ENCODE measurements around the gene SYT6.
A peak's percentile ranks its signal among the peaks of the same experiment; 100 is the strongest.

Gene SYT6

GRCh38 chr1:114090738-114091505 lies 62.7 kb downstream of the SYT6 start:
- H3K4me1 ChIP-seq (ENCODE audit: insufficient read depth, low read length) = peaks cover 38% of the 10 kb centered on the region
- WGBS = 93% methylated on average over 11 of the region's 11 CpGs
- H3K36me3 ChIP-seq (ENCODE audit: insufficient read depth, low read length) = peaks cover 59% of the 10 kb centered on the region
- H3K27ac ChIP-seq (ENCODE audit: low read depth, low read length) = no peak overlapping the region
- H3K4me3 ChIP-seq (ENCODE audit: low read length) = no peak overlapping the region
- no peaks in the 10 kb centered on the region for H3K27me3 ChIP-seq (ENCODE audit: insufficient read depth, low read length)
- no peak overlapping the region for H3K9ac ChIP-seq (ENCODE audit: low read depth, low read length)
- no peaks in the 10 kb centered on the region for H3K9me3 ChIP-seq (ENCODE audit: insufficient read depth, low read depth, low read length)

GRCh38 chr1:114089502-114090138 lies 64.0 kb downstream of the SYT6 start:
- Histone ChIP-seq H3K27me3 (ENCODE audit: insufficient read depth, low read length) (no peaks in the 10 kb centered on the region), H3K4me1 (ENCODE audit: insufficient read depth, low read length) (peaks cover 31% of the 10 kb centered on the region), H3K36me3 (ENCODE audit: insufficient read depth, low read length) (peaks cover 50% of the 10 kb centered on the region), H3K9ac (ENCODE audit: low read depth, low read length) (no peak overlapping the region), H3K4me3 (ENCODE audit: low read length) (no peak overlapping the region), H3K9me3 (ENCODE audit: insufficient read depth, low read depth, low read length) (no peaks in the 10 kb centered on the region), H3K27ac (ENCODE audit: low read depth, low read length) (no peak overlapping the region; the same call in 1 of the 2 replicates)
- 91% methylated on average over 4 of the region's 4 CpGs for WGBS

- peak overlapping the region; percentile 69; the same call in 1 of the 2 replicates for H3K27ac ChIP-seq (ENCODE audit: low read depth, low read length)
- WGBS = 59% methylated on average over 12 of the region's 13 CpGs
- peaks cover 41% of the 10 kb centered on the region for H3K36me3 ChIP-seq (ENCODE audit: insufficient read depth, low read length)
- no peaks in the 10 kb centered on the region for H3K9me3 ChIP-seq (ENCODE audit: insufficient read depth, low read depth, low read length)
- H3K4me3 ChIP-seq (ENCODE audit: low read length) = no peak overlapping the region
- peaks cover 24% of the 10 kb centered on the region for H3K4me1 ChIP-seq (ENCODE audit: insufficient read depth, low read length)
- H3K9ac ChIP-seq (ENCODE audit: low read depth, low read length) = no peak overlapping the region
- no peaks in the 10 kb centered on the region for H3K27me3 ChIP-seq (ENCODE audit: insufficient read depth, low read length)
Observed at GRCh38 chr1:114088392-114089299, 65.0 kb downstream of the SYT6 start.

- Histone ChIP-seq H3K4me3 (ENCODE audit: low read length) (no peak overlapping the region), H3K9me3 (ENCODE audit: insufficient read depth, low read depth, low read length) (no peaks in the 10 kb centered on the region), H3K36me3 (ENCODE audit: insufficient read depth, low read length) (peaks cover 29% of the 10 kb centered on the region), H3K27me3 (ENCODE audit: insufficient read depth, low read length) (no peaks in the 10 kb centered on the region), H3K27ac (ENCODE audit: low read depth, low read length) (no peak overlapping the region), H3K4me1 (ENCODE audit: insufficient read depth, low read length) (peaks cover 32% of the 10 kb centered on the region), H3K9ac (ENCODE audit: low read depth, low read length) (no peak overlapping the region)
- WGBS = 97% methylated on average over 2 of the region's 2 CpGs
Observed at GRCh38 chr1:114087495-114087894, 66.2 kb downstream of the SYT6 start.

- H3K4me1 ChIP-seq (ENCODE audit: insufficient read depth, low read length) = peaks cover 31% of the 10 kb centered on the region
- H3K27me3 ChIP-seq (ENCODE audit: insufficient read depth, low read length) = no peaks in the 10 kb centered on the region
- H3K9ac ChIP-seq (ENCODE audit: low read depth, low read length) = no peak overlapping the region
- WGBS = 95% methylated on average over 8 of the region's 8 CpGs
- H3K9me3 ChIP-seq (ENCODE audit: insufficient read depth, low read depth, low read length) = no peaks in the 10 kb centered on the region
- H3K27ac ChIP-seq (ENCODE audit: low read depth, low read length) = no peak overlapping the region
- peaks cover 22% of the 10 kb centered on the region for H3K36me3 ChIP-seq (ENCODE audit: insufficient read depth, low read length)
- no peak overlapping the region for H3K4me3 ChIP-seq (ENCODE audit: low read length)
Observed at GRCh38 chr1:114086601-114087368, 66.9 kb downstream of the SYT6 start.

GRCh38 chr1:114082867-114083585 lies 70.6 kb downstream of the SYT6 start:
- Histone ChIP-seq H3K27ac (ENCODE audit: low read depth, low read length) (no peak overlapping the region), H3K4me1 (ENCODE audit: insufficient read depth, low read length) (peaks cover 36% of the 10 kb centered on the region), H3K4me3 (ENCODE audit: low read length) (no peak overlapping the region), H3K9ac (ENCODE audit: low read depth, low read length) (no peak overlapping the region), H3K36me3 (ENCODE audit: insufficient read depth, low read length) (no peaks in the 10 kb centered on the region), H3K27me3 (ENCODE audit: insufficient read depth, low read length) (no peaks in the 10 kb centered on the region), H3K9me3 (ENCODE audit: insufficient read depth, low read depth, low read length) (no peaks in the 10 kb centered on the region)
- 92% methylated on average over 2 of the region's 2 CpGs for WGBS

- Histone ChIP-seq H3K27ac (ENCODE audit: low read depth, low read length) (no peak overlapping the region), H3K9ac (ENCODE audit: low read depth, low read length) (no peak overlapping the region), H3K4me3 (ENCODE audit: low read length) (no peak overlapping the region), H3K9me3 (ENCODE audit: insufficient read depth, low read depth, low read length) (no peaks in the 10 kb centered on the region), H3K27me3 (ENCODE audit: insufficient read depth, low read length) (no peaks in the 10 kb centered on the region), H3K36me3 (ENCODE audit: insufficient read depth, low read length) (no peaks in the 10 kb centered on the region), H3K4me1 (ENCODE audit: insufficient read depth, low read length) (peaks cover 36% of the 10 kb centered on the region)
- WGBS = 81% methylated on average over 2 of the region's 2 CpGs
Observed at GRCh38 chr1:114082304-114082630, 71.4 kb downstream of the SYT6 start.

GRCh38 chr1:114081437-114082303 lies 72.0 kb downstream of the SYT6 start:
- H3K27me3 ChIP-seq (ENCODE audit: insufficient read depth, low read length) = no peaks in the 10 kb centered on the region
- H3K27ac ChIP-seq (ENCODE audit: low read depth, low read length) = 0 out of 2 replicates have a peak overlapping the region, but pooled peaks have one; percentile 14
- no peaks in the 10 kb centered on the region for H3K9me3 ChIP-seq (ENCODE audit: insufficient read depth, low read depth, low read length)
- no peak overlapping the region for H3K9ac ChIP-seq (ENCODE audit: low read depth, low read length)
- 83% methylated on average over 17 of the region's 17 CpGs for WGBS
- peaks cover 37% of the 10 kb centered on the region for H3K4me1 ChIP-seq (ENCODE audit: insufficient read depth, low read length)
- H3K4me3 ChIP-seq (ENCODE audit: low read length) = no peak overlapping the region
- no peaks in the 10 kb centered on the region for H3K36me3 ChIP-seq (ENCODE audit: insufficient read depth, low read length)

GRCh38 chr1:114080511-114081436 lies 72.9 kb downstream of the SYT6 start:
- Histone ChIP-seq H3K36me3 (ENCODE audit: insufficient read depth, low read length) (no peaks in the 10 kb centered on the region), H3K4me1 (ENCODE audit: insufficient read depth, low read length) (peaks cover 46% of the 10 kb centered on the region), H3K27me3 (ENCODE audit: insufficient read depth, low read length) (no peaks in the 10 kb centered on the region), H3K9me3 (ENCODE audit: insufficient read depth, low read depth, low read length) (no peaks in the 10 kb centered on the region), H3K27ac (ENCODE audit: low read depth, low read length) (no peak overlapping the region), H3K4me3 (ENCODE audit: low read length) (no peak overlapping the region), H3K9ac (ENCODE audit: low read depth, low read length) (no peak overlapping the region)
- WGBS = 76% methylated on average over 12 of the region's 13 CpGs

Measured in HUES64 (cell line).